Measurements from ENCODE around the gene ZNF804B.

ZNF804B gene

DNA sequence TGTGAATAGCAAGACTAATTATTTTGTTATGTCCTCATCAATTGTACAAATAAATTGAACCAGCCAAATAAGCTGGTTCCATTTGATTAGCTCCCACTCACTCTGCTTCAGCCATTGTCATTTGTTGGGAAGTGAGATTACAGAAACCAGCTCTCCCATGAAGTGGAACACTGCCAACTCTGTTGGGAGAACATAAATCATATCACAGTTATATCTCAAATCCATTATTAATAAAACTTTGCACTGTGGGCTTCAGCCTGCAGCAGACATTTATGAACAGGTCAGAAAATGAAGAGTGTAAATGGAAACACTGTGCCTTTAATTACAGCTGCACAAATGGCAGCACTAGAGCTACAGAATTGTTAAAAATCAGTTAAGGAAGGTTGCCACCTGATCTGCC is 82.7 kb downstream of the ZNF804B start:
- DNase-seq: no peak

DNA sequence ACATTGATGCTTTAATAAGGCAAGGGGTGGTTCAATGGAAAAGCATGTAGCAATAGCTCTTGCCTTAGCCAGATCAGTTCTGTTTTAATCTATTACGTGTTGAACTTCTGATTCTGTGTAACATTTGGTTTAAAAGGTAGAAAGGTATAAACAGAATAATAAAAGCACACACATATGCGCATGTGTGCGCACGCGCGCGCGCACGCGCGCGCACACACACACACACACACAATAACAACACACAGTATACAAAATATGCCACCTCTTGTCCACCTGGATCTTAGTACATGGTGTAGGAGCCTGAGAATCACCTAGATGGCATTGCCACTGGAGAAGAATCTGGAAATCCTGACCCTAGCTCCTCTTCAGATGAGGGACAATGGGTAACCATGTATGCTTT is 85.6 kb downstream of the ZNF804B start:
- DNase-seq: no peak

GRCh38 chr7:88851220-88851619 is 91.7 kb downstream of the ZNF804B start:
- DNase-seq: no peak

DNA sequence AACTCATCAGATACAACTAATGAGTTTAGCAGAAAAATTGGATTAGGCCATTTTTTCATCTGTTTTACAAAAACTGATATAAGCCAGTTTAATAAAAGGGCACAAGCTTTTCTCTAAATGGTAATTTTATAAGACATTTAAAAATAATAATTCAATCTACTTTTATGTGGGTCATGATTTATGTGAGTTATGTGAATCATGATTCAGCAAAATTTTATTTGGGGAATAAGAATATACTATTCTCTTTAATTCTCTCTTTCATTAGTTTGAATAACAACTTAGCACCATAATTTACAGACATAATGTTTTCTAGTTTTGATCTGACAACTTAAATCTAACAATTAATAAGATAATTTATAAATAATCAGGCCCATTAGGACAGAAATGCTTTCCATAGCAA is 99.8 kb downstream of the ZNF804B start:
- DNase-seq: no peak

- no peak for DNase-seq
Observed at GRCh38 chr7:88866265-88866863, 106.9 kb downstream of the ZNF804B start.

- no peak for DNase-seq
Observed at GRCh38 chr7:88867158-88867557, 107.7 kb downstream of the ZNF804B start.

DNA sequence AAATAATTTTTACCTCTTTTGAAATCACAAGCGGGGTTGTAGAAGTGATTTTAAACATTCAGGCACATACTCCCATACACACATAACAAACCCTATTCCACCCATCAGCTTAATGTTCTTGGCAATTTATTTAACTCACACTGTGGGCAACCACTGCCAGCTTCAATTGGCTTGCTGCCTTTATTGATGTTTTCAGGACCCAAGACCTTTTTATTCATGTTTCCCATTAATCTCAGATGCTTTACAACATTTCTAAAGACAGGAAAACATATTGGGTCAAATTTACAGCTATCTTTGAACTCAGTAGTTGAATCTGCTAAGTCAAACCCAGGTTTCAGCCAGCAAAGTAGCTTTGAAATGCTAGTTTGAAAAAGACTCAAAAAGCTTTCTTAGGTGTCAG is 109.0 kb downstream of the ZNF804B start:
- DNase-seq: no peak

GRCh38 chr7:88881136-88881535 is 121.6 kb downstream of the ZNF804B start:
- DNase-seq: no peak

GRCh38 chr7:88885131-88885530 is 125.6 kb downstream of the ZNF804B start:
- no peak for DNase-seq

DNA sequence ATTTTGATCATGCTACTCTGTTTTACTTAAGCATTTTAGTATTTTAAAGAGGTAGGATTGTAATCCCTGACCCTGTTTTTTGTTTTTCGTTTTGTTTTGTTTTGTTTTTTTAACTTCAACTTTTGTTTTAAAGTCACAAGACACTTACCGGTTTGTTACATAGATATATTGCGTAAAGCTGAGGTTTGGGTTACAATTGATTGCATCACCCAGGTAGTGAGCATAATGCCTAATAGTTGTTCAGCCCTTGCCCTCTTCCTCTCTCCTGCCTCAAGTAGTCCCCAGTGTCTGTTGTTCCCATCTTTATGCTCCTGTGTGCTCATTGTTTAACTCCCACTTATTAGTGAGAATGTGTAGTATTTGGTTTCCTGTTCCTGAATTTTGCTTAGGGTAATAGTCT is 129.2 kb downstream of the ZNF804B start:
- no peak for DNase-seq

GRCh38 chr7:88910516-88910915 is 151.0 kb downstream of the ZNF804B start:
- DNase-seq: no peak

- DNase-seq: no peak
Observed at GRCh38 chr7:88912852-88913251, 153.4 kb downstream of the ZNF804B start.

DNA sequence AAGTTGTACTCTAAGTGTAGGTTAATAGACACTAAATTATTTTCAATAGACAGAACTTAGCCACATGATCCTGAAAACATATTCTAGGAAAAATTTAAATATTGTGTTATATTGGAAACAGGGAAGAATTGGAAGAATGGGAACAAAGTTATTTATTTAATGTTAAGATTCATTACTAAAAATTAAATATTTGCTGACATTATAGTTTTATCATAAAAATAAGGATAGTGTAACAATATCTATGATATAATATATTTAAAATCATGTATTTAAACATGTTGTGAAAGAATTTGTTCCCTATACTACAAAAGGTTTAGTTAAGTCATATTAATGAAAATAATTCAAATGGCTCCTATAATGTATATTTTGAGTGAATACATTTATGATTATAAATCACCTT is 156.1 kb downstream of the ZNF804B start:
- no peak for DNase-seq

- no peak for DNase-seq
Observed at GRCh38 chr7:88919478-88920131, 160.1 kb downstream of the ZNF804B start.

DNA sequence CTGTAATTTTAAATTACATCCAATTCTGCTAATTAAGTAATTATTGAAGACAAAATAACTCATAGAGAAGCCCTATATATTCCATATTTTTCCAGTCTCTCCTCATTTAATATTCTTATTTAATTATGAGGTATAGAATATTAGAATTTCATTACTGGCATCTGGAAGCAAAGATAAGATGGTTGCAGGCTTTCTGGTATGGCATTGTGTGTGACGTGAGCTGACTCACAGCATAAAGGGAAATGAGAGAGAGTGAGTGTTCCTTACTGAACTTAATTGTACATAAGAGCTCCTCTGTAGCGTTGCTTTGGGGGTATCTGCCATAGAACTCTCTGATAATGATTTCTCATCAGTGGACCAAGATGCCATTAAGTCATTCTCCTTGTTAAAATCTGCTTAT is 163.4 kb downstream of the ZNF804B start:
- no peak for DNase-seq

- DNase-seq: no peak
Observed at GRCh38 chr7:88928276-88928675, 168.8 kb downstream of the ZNF804B start.

DNA sequence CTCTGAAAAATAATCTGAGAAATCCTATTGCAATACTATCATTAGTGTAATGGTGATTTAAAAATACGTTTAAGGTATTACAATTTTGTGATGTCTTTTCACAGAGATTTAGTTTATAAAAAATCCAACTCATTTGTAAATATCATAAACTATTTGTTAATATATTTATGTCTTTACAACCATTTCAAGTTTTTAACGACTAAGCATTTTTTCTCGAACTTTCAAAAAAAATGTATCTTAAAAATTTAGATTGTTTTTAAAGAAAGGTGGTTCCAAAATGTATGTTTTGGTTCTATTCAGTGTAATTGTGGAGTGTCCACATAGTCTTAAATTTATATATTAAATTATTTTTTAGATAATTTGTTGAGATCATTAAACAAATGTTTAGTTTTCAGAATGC is 170.2 kb downstream of the ZNF804B start:
- DNase-seq: no peak

DNA sequence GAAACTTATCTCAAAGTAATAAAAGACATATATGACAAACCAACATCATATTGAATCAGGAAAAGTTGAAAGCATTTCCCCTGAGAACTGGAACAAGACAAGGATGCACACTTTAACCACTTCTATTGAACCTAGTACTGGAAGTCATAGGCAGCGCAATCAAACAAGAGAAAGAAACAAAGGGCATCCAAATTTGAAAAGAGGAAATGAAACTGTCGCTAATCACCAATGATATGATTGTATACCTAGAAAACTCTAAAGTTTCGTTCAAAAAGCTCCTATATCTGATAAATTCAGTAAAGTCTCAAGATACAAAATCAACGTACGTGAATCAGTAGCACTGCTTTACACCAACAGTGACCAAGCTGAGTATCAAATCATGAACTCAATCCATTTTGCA is 173.8 kb downstream of the ZNF804B start:
- no peak for DNase-seq

DNA sequence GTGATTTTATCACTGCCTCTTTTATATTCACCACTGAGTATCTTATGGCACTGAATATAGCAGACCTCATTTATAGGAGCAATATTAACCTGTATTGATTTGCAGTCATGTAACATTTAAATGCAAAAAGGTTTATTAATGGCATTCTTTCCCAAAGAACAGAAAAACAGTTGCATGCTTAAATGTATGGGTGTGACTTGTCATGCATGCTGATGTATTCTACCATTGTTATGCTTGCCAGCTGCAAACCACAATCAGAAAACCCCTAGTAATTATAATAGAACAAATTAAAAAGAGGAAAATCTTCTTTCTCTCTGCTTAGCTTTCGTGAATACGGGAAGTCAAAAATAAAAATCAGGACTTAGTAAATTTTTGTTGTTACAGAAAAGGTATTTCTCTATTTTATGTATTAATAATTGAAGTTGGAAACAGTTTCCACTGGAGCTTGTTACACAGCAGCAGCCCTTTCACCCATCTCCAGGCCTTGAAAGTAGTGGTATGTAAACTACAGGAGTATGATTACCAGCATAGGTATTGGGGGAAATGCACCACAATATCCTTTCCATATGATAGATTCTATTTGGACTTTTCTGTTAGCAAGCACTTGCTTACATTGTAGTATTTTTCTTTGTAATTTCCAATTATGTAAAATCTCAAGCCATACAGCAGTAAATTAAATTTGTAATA is 183.5 kb downstream of the ZNF804B start:
- DNase-seq: no peak

GRCh38 chr7:88951826-88952225 is 192.3 kb downstream of the ZNF804B start:
- no peak for DNase-seq

DNA sequence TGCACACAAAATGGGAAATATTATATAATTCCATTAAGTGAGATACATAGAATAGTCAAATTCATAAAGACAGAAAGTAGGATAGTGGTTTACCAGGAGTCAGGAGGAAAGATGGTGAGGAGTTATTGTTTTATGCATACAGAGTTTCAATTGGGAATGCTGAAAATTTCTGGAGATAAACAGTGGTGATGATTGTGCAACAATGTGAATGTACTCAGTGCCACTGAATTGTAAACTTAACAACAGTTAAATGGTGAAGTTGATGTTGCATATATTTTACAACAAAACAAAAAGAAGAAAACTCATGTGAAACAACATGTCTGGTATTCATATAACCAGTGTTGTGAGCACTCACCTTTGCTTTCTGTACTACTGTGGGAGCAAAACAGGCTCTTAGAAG is 204.9 kb downstream of the ZNF804B start:
- DNase-seq: no peak

- no peak for DNase-seq
Observed at GRCh38 chr7:88965371-88965770, 205.9 kb downstream of the ZNF804B start.

DNA sequence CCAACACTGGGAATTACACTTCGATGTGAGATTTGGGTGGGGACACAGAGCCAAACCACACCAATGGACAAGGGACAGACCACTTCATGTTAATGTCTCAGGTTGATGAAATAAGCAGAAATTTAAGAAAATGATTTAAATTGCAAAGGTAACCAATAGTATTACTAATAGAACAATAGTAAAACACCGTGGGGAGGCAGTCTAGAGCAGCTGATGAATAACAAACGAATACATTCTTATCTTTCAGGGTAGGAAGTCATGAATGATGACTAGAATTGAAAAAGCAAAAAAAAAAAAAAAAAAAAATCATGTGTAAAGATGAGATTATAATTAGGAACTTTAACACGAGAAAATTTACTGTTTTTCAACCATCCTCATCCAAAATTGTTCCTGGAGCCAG is 207.9 kb downstream of the ZNF804B start:
- no peak for DNase-seq

DNA sequence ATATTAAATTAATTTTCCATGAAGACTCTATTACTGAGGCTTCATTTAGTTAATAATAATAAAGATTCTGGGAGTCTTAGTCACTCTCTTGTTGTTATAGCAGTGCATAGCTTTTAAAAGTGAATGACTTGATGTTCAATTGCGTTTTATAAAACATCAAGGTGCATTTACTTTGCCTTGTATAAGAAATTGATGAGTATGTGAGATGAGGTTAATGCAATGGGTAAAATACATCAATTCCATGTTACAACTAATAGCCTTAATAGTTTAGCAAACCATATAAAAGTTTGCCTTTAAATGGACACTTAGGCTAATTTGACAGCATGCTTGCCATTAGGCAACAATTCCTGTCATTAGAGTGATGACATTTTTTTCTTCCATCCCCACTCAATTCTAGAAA is 209.7 kb downstream of the ZNF804B start:
- no peak for DNase-seq

DNA sequence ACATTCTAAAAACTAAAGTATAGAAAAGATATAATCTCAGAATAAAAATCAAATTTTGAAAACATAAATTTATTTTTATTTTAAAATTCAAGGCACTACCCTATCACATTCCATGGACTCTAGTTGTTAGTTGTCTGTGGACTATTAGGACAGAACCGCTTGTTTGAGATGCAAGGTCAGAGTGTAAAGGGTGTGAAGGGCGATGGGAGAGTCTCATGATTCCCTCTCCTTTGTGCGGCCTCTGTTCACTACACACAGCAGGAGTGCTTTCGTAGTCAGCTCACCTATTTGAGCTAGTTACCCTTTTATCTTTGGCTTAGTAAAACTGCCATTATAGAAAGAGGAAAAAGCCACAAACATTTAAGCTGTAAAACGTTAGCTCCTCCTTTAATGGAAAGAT is 225.8 kb downstream of the ZNF804B start:
- DNase-seq: no peak

All from femur (tissue), 1 donor.